Activated CD4-positive, alpha-beta T cell treated with anti-CD3 and anti-CD28 coated beads for 36 hours (primary cell): ENCODE data around the gene VAMP1. TPM values are rescaled to one million over a fixed set of nuclear protein-coding genes. Genes with fewer than 3 reads are reported as not detected.
"Not testable (repeated sequence)": the region's sequence is repeated elsewhere in the genome, so short reads cannot be mapped to it uniquely, and the experiment has no call there.

Source experiments
- ATAC-seq: fragments of 200-7000 bp; cut with Tn5 transposase; one replicate; pipeline ENCODE4 v1.10.0; 2021; ENCODE audit warnings: mild to moderate bottlenecking, moderate library complexity
- CTCF ChIA-PET: fragments of 350-600 bp; sonication (Branson Sonifier 250); formaldehyde crosslinking; loops from one replicate; lab custom pipeline; 2021; ENCODE audit warnings: antibody characterized with exemption; lab: Charles Lee
- POLR2A ChIA-PET: fragments of 350-600 bp; sonication (Branson Sonifier 250); formaldehyde crosslinking; loops from one replicate; lab custom pipeline; 2021; ENCODE audit warnings: antibody characterized with exemption, inconsistent platforms; lab: Charles Lee
- DNase-seq: peaks from one replicate; pipeline ENCODE4 v3.0.0-alpha.2; 2020
- H3K27ac Mint-ChIP-seq: one replicate; pipeline ENCODE4 v1.8.0; 2021; ENCODE audit warnings: mixed read lengths
- H3K27me3 Mint-ChIP-seq: one replicate; pipeline ENCODE4 v1.8.0; 2021; ENCODE audit warnings: mixed read lengths
- H3K36me3 Mint-ChIP-seq: one replicate; pipeline ENCODE4 v1.8.0; 2021; ENCODE audit warnings: low read depth, mixed read lengths
- H3K4me1 Mint-ChIP-seq: one replicate; pipeline ENCODE4 v1.8.0; 2021; ENCODE audit warnings: mixed read lengths
- H3K4me3 Mint-ChIP-seq: one replicate; pipeline ENCODE4 v1.8.0; 2021; ENCODE audit warnings: mild to moderate bottlenecking, moderate library complexity, mixed read lengths
- H3K9me3 Mint-ChIP-seq: one replicate; pipeline ENCODE4 v1.8.0; 2021; ENCODE audit warnings: low read depth, mixed read lengths
- intact Hi-C, 2 experiments: fragments of 100-400 bp; cut with DNase I in 1 of 2; cut with micrococcal nuclease in 1 of 2; formaldehyde crosslinking; loops; one replicate each; pipeline versions ENCODE4 v1.14.2 to v1.15.1; 2022 to 2024; cut with DNase I, micrococcal nuclease
- total RNA-seq, 2 experiments: library from RNA; stranded (reverse); gene quantifications; one replicate each; pipeline ENCODE4 v1.2.3, GENCODE V29; 2021

The VAMP1 gene
- total RNA-seq, 2 experiments from 2014 or later = 34.5 to 52.3 TPM

DNA sequence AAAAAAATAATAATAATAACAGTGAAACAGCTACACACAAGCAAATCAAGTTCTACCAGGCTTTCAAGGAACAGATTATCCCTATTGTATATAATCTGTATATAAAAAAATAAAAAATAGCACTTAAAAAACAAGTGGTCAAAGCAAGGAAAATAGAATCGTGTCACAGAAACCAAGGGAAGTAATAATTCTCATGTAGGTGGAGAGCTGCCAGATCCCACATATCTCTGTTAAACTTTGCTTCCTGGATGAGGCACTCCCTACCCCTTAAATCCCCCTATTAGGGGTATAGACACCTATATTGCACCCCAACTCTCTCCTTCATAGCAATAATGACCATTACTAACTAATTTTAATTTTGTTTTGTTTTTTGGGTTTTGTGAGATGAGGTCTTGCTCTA is 30.1 kb downstream of the VAMP1 start:
- Mint-ChIP-seq H3K27ac (no peak overlapping the region), H3K4me1 (peaks cover 67% of the 10 kb centered on the region), H3K27me3 (no peaks in the 10 kb centered on the region), H3K4me3 (no peak overlapping the region), H3K36me3 (peaks cover 14% of the 10 kb centered on the region), H3K9me3 (no peaks in the 10 kb centered on the region)
- CTCF ChIA-PET = interaction anchor here (0.7 to 10.6 kb wide), 3 partner anchors 13 to 22 kb away, joined by 3 to 130 read pairs (median 4); no protein-coding TSS in a partner anchor
- ATAC-seq (no peak), DNase-seq (no peak)
- POLR2A ChIA-PET = no interaction called here
- intact Hi-C loops = loop anchor here in 1 of 2 experiments (5.0 kb wide), 1 partner anchor 342 kb away; no protein-coding TSS in a partner anchor

DNA sequence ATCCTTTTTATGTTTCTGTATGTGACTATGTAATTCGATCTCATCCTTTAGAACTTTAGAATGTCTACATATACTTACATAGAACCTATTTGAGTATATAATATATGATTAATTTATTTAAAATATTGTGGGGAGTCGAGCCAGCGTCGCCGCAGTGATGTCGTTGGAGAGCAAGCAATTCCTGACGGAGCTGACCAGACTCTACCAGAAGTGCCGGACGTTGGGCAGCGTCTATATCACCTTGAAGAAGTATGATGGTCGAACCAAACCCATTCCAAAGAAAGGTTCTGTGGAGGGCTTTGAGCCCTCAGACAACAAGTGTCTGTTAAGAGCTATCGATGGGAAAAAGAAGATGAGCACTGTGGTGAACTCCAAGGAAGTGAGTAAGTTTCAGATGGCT is 32.1 kb downstream of the VAMP1 start:
- Mint-ChIP-seq H3K27ac (peak overlapping the region; percentile 24), H3K4me3 (no peak overlapping the region), H3K9me3 (no peaks in the 10 kb centered on the region), H3K4me1 (peaks cover 70% of the 10 kb centered on the region), H3K27me3 (no peaks in the 10 kb centered on the region), H3K36me3 (peaks cover 4% of the 10 kb centered on the region)
- ChIA-PET POLR2A (no interaction called here), CTCF (interaction anchor here (0.7 to 10.6 kb wide), 4 partner anchors 9 to 24 kb away, joined by 3 to 130 read pairs (median 4); no protein-coding TSS in a partner anchor)
- DNase-seq (no peak), ATAC-seq (no peak)
- intact Hi-C loops = no loop called here

DNA sequence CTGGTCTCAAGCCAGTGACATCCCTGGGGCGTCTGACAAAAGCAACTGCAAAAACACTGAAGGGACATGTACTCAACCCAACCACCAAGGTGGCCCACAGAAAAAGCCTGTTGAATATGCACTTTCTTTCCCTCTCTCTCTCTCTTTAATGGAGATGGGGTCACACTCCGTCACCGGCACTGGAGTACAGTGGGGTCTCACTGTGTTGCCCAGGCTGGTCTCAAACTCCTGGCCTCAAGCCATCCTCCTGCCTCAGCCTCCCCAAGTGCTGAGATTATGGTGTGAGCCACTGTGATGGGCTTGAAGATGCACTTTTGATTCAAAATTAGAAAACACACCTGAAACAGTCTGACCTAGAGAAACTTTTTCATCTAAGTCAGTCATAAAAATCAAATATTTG is 32.9 kb downstream of the VAMP1 start:
- ChIA-PET POLR2A (no interaction called here), CTCF (interaction anchor here (10.6 kb wide), 1 partner anchor 25 kb away, joined by 130 read pairs; no protein-coding TSS in a partner anchor)
- no peak overlapping the region for H3K4me3 Mint-ChIP-seq
- H3K36me3 Mint-ChIP-seq = peaks cover 3% of the 10 kb centered on the region
- ATAC-seq (no peak), DNase-seq (no peak)
- H3K27me3 Mint-ChIP-seq = no peaks in the 10 kb centered on the region
- no peaks in the 10 kb centered on the region for H3K9me3 Mint-ChIP-seq
- peaks cover 67% of the 10 kb centered on the region for H3K4me1 Mint-ChIP-seq
- no peak overlapping the region for H3K27ac Mint-ChIP-seq
- intact Hi-C loops = no loop called here

DNA sequence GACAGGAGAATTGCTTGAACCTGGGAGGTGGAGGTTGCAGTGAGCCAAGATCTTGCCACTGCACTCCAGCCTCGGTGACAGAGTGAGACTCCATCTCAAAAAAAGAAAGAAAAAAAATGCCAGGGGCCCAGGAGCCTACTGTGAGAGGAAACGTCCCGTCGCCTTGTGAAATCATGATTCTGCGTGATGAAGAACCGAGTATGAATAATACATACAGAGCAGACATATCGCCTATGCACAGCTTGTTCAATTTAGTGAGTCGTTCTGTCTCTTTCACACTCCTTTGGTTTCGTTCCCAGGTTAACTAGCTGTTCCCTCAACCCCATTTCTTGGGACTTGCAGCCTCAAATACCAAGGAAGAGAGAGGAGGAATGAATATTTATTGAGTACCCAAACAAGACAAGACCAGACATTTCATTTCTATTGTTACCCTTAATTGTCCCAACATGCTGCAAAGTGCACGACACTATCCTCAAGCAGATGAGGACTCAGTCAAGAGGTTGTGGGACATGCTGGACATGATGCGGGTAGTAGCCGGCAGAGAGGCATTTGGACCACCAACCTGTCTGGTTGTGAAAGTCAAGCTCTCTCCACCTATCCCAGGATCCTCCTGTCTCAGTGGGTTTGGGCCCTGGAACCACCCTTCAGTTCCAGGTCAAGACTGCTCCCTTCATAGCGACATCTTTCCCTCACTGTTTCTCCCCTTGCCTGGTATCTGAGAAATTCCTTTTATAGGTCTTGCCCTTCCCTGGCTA is 34.3 kb downstream of the VAMP1 start:
- H3K36me3 Mint-ChIP-seq = no peaks in the 10 kb centered on the region
- DNase-seq (peak; percentile 52), ATAC-seq (peak; percentile 43)
- H3K27ac Mint-ChIP-seq = peak overlapping the region; percentile 39
- POLR2A ChIA-PET = interaction anchor here (1.1 kb wide), 1 partner anchor 9 kb away, joined by 4 read pairs; no protein-coding TSS in a partner anchor
- CTCF ChIA-PET = interaction anchor here (0.6 to 1.2 kb wide), 5 partner anchors 9 to 183 kb away, joined by 3 to 7 read pairs (median 3); partner anchors contain the start of gene VAMP1
- H3K4me3 Mint-ChIP-seq = no peak overlapping the region
- H3K27me3 Mint-ChIP-seq = no peaks in the 10 kb centered on the region
- peaks cover 61% of the 10 kb centered on the region for H3K4me1 Mint-ChIP-seq
- H3K9me3 Mint-ChIP-seq = no peaks in the 10 kb centered on the region
- intact Hi-C loops = no loop called here

DNA sequence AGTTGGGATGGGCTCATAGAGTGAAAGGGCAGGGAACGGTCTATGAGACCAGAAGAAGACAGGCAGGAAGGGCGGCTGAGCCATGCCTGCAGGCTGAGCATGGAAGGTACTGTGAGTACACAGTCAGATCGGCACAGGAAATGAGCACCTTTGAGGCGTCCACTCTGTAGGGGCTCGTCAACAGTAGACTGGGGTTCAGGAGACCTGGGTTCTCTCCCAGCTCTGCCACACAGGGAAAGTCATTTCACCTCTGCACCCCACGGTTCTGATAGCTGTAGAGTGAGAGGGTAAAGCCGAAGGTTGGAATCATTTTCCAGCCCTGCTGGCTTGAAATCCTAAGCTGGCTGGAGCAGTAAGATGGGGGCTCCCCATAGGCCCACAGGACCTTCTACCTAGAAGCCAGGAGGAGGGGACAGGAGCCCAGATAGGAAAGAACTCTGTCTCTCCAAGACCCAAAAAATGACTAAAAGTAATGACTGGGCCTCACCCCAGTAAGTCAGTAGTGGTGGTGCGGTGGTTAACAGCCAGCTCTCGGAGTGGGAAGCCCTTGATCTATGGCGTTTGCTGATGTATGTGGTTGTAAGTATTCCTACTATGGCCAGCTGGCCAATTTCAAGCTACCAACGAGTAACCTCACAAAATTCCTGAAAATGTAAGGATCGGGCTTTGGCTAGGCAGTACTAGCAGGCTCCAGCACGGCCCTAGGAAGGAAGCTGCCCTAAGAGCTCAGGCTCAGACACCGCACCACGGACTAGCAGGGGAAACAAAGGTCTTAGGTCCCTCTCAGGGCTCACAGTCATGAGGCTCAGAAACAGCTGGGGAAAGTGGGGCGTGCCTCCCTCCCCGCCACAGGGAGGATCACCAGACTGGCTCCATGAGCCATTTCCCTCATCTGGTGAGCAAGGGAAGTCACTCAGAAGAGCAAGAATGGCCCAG is 36.0 kb downstream of the VAMP1 start:
- Mint-ChIP-seq H3K4me1 (peaks cover 70% of the 10 kb centered on the region), H3K27ac (peak overlapping the region; percentile 83), H3K9me3 (no peaks in the 10 kb centered on the region), H3K27me3 (no peaks in the 10 kb centered on the region), H3K36me3 (no peaks in the 10 kb centered on the region), H3K4me3 (peak overlapping the region; percentile 35)
- ChIA-PET POLR2A (interaction anchor here (0.6 to 1.1 kb wide), 4 partner anchors 26 to 87 kb away, joined by 3 to 5 read pairs (median 4); no protein-coding TSS in a partner anchor), CTCF (interaction anchor here (0.8 to 2.0 kb wide), 6 partner anchors 9 to 98 kb away, joined by 3 to 12 read pairs (median 9); partner anchors contain the start of gene TAPBPL)
- ATAC-seq (peak; percentile 84), DNase-seq (peak; percentile 69)
- intact Hi-C loops = loop anchor here in 1 of 2 experiments (1.0 kb wide), 1 partner anchor 9 kb away; no protein-coding TSS in a partner anchor

DNA sequence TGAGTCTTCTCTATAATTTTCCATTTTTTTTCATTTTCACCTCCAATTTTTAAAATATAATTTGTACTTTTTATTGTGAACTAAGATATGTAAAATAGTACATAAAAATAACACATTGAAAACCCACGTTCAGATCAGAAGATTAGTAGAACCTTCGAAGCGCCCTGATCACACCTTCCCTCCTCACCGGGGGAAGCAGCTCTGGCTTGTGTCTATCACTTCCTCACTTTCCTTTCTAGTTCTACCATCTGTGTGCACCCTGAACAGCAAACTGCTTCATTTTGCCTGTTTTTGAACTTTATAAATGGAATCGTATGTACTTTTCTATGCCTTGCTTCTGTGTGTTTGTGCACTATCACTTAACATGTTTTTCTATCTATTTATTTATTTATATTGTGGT is 37.5 kb downstream of the VAMP1 start:
- intact Hi-C loops = no loop called here
- DNase-seq = no peak
- Mint-ChIP-seq H3K27ac (peak overlapping the region; percentile 85), H3K9me3 (no peaks in the 10 kb centered on the region), H3K4me1 (peaks cover 70% of the 10 kb centered on the region), H3K27me3 (no peaks in the 10 kb centered on the region), H3K4me3 (no peak overlapping the region), H3K36me3 (no peaks in the 10 kb centered on the region)
- ATAC-seq = no peak
- ChIA-PET POLR2A (no interaction called here), CTCF (interaction anchor here (1.1 to 1.6 kb wide), 4 partner anchors 12 to 32 kb away, joined by 3 to 4 read pairs (median 3); no protein-coding TSS in a partner anchor)

DNA sequence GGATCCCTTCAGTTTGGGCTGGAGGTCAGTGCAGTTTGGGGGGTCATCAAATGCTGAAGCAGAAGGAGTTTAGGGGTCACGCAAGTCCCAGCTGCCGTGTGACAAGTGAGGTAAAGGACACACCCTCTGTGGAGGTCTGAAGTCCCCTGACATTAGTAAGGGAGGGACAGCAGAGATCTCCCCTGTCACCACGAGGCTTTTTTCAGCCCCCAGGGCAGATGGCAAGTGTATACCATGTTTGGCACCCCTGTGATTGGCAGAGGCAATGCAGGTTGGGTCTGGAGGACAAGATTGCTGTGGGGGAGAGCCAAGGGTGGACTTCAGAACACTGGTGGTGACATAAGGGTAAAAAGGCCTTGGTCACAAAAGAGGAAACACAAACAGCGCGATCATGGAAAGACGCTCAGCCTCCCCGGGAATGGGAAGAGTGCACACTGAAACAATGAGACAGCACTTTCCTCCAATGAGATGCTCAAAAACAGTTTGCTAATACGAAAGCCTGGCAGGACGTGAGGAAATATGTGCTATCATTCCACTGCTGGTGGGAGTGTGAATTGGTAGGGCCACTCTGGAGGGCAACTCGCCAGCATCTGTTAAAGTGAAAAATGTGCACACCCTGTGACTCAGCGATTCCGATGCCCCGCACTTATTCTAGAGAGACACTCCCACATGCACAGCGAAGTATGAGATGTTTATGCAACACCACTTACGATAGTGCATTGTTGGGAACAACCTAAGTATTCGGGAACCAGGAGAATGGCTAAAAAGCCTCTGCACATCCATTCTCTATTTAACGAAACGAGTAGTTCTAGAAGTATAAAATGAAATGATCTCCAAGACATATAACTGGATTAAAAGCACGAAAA is 40.1 kb downstream of the VAMP1 start:
- Mint-ChIP-seq H3K4me3 (peak overlapping the region; percentile 1), H3K4me1 (peaks cover 80% of the 10 kb centered on the region), H3K27ac (peak overlapping the region; percentile 80), H3K9me3 (no peaks in the 10 kb centered on the region), H3K27me3 (no peaks in the 10 kb centered on the region), H3K36me3 (no peaks in the 10 kb centered on the region)
- ChIA-PET CTCF (no interaction called here), POLR2A (no interaction called here)
- DNase-seq = peak; percentile 84
- ATAC-seq = no peak
- intact Hi-C loops = loop anchor here in 1 of 2 experiments (1.0 kb wide), 1 partner anchor 14 kb away; the partner anchor contains the start of gene CD27

DNA sequence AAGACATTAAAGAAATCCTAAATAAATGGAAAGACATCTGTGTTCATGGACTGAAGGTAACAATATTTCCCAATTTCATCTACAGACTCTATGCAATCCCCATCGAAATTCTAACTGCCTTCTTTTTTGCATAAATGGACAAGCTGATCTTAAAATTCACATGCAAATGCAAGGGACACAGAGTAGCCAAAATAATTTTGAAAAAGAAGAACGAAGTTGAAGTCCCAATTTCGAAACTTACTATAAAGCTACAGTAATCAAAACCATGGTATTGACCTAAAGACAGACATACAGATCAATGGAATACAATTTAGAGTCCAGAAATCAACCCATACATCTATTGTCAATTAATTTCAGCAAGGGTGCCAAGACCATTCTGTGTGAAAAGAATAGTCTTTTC is 42.2 kb downstream of the VAMP1 start:
- Mint-ChIP-seq H3K9me3 (no peaks in the 10 kb centered on the region), H3K36me3 (no peaks in the 10 kb centered on the region), H3K4me3 (no peak overlapping the region), H3K27ac (peak overlapping the region; percentile 92), H3K27me3 (no peaks in the 10 kb centered on the region), H3K4me1 (peaks cover 77% of the 10 kb centered on the region)
- no peak for DNase-seq
- CTCF ChIA-PET = interaction anchor here (0.6 to 7.8 kb wide), 5 partner anchors 15 to 142 kb away, joined by 3 to 200 read pairs (median 5); no protein-coding TSS in a partner anchor
- POLR2A ChIA-PET = interaction anchor here (0.6 to 0.9 kb wide), 4 partner anchors 15 to 35 kb away, joined by 3 to 10 read pairs (median 3); no protein-coding TSS in a partner anchor
- intact Hi-C loops = no loop called here
- ATAC-seq = no peak

DNA sequence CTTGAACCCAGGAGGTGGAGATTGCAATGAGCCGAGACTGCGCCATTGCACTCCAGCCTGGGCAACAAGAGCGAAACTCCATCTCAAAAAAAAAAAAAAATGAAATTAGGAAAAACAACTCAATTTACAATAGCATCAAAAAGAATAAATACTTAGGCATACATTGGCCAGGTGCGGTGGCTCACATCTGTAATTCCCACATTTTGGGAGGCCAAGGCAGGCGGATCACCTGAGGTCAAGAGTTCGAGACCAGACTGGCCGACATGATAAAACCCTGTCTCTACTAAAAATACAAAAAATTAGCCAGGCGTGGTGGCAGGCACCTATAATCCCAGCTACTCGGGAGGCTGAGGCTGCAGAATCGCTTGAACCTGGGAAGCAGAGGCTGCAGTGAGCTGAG is 42.7 kb downstream of the VAMP1 start:
- H3K36me3 Mint-ChIP-seq, H3K9me3 Mint-ChIP-seq, H3K27me3 Mint-ChIP-seq, ATAC-seq, DNase-seq: not testable (repeated sequence)
- POLR2A ChIA-PET = interaction anchor here (0.7 to 3.4 kb wide), 6 partner anchors 8 to 43 kb away, joined by 3 to 13 read pairs (median 7); partner anchors contain the start of gene VAMP1
- peaks cover 76% of the 10 kb centered on the region for H3K4me1 Mint-ChIP-seq
- peak overlapping the region; percentile 81 for H3K4me3 Mint-ChIP-seq
- peak overlapping the region; percentile 92 for H3K27ac Mint-ChIP-seq
- intact Hi-C loops = loop anchor here (1.0 to 2.0 kb wide), 9 partner anchors 16 to 180 kb away; partner anchors contain the start of genes GAPDH (in 2 of the 2), CHD4 (in 1 of the 2), MRPL51 (in 1 of the 2) and TAPBPL (in 1 of the 2)
- CTCF ChIA-PET = interaction anchor here (0.6 to 7.8 kb wide), 8 partner anchors 8 to 148 kb away, joined by 3 to 200 read pairs (median 4); no protein-coding TSS in a partner anchor
